Retinal pigment epithelial cell (primary cell): ENCODE measurements around the gene MKNK1.

Source experiments
- DNase-seq: peaks from one replicate; pipeline ENCODE4 v3.0.0-alpha.2; 2010; ENCODE audit warnings: low read depth
- H3K4me3 ChIP-seq: 2 replicates; pipeline ENCODE4 v1.5.1; 2011; ENCODE audit warnings: mild to moderate bottlenecking, low read length, control low read depth, moderate library complexity
- TF ChIP-seq, protein P1 (sequence below): conservative IDR thresholded peaks from 2 replicates; pipeline ENCODE4 v1.5.1; 2011; ENCODE audit warnings: low read depth, low read length, control low read depth, inconsistent platforms

The MKNK1 gene

DNA sequence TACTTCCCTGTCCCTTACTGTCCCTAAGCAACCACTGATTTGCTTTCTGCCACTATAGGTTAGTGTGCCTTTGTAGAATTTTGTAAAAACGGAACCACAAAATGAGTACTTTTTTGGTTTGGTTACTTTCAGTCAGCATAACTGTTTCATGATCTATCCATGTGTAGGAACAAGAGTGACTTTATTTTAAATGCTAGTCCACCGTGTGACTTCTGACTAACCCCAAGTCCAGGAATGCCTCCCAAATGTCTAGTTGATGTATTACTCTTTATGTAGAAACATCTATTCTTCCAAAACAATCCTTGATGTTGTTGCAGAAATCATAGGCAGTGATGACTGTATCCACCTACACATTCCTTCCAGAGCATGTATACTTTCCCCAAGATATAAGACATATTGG is 42.8 kb upstream of the MKNK1 start:
- DNase-seq = no peak
- TF ChIP-seq, protein P1, sequence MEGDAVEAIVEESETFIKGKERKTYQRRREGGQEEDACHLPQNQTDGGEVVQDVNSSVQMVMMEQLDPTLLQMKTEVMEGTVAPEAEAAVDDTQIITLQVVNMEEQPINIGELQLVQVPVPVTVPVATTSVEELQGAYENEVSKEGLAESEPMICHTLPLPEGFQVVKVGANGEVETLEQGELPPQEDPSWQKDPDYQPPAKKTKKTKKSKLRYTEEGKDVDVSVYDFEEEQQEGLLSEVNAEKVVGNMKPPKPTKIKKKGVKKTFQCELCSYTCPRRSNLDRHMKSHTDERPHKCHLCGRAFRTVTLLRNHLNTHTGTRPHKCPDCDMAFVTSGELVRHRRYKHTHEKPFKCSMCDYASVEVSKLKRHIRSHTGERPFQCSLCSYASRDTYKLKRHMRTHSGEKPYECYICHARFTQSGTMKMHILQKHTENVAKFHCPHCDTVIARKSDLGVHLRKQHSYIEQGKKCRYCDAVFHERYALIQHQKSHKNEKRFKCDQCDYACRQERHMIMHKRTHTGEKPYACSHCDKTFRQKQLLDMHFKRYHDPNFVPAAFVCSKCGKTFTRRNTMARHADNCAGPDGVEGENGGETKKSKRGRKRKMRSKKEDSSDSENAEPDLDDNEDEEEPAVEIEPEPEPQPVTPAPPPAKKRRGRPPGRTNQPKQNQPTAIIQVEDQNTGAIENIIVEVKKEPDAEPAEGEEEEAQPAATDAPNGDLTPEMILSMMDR = no peak
- H3K4me3 ChIP-seq = no peak overlapping the region

DNA sequence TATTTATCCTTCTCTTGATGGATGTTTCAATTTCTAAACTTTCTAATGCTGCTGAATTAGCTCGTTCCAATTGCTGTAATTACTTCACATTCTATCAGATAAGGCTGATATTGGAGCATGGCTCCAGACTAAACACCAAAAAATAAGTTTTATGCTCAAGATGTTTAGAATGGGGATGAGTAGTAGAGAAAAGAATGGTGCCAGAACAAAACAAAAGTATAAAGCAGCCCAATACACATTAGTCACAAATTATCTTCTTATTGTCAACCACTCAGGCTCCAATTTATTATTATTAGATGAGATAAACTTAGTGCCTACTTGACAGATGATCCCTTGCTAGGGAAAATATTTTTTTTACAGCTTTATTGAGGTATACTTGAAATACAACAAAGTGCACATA is 42.3 kb upstream of the MKNK1 start:
- TF ChIP-seq, protein P1 = no peak
- H3K4me3 ChIP-seq = no peak overlapping the region
- DNase-seq = no peak

DNA sequence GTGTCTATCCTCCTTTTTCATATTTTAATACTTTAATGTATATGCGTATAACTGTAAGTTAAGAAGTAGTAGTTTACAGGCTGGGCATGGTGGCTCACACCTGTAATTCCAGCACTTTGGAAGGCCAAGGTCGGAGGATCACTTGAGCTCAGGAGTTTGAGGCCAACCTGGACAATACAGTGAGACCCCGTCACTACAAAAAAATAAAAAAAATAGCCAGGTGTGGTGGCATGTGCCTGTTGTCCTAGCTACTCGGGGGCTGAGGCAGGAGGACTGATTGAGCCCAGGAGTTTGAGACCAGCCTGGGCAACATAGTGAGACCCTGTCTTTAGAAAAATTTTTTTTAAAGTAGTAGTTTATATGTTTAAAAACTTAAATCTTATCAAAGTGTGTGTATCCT is 41.7 kb upstream of the MKNK1 start:
- TF ChIP-seq, protein P1 = no peak
- no peak for DNase-seq
- no peak overlapping the region for H3K4me3 ChIP-seq

DNA sequence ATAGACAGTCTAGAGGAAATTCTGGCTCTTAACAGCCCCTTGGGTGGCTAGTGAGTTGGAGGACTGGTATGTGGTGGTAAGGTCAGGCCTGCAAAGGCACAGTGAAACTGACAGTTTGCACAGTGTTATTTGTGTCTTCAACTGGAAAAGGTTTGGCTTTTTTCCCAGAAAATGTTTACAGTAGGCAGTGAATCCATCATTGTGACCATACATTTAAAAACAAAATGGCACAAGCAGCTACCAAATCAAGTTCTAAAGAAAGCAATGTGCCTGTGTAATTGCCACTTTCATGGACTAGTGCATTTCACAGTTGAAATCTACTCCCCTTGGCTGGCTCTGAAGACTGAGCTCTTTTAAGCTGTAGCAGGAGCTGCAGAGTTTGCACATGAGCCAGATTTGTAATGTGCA is 39.3 kb upstream of the MKNK1 start:
- H3K4me3 ChIP-seq = no peak overlapping the region
- peak; percentile 75 for DNase-seq

DNA sequence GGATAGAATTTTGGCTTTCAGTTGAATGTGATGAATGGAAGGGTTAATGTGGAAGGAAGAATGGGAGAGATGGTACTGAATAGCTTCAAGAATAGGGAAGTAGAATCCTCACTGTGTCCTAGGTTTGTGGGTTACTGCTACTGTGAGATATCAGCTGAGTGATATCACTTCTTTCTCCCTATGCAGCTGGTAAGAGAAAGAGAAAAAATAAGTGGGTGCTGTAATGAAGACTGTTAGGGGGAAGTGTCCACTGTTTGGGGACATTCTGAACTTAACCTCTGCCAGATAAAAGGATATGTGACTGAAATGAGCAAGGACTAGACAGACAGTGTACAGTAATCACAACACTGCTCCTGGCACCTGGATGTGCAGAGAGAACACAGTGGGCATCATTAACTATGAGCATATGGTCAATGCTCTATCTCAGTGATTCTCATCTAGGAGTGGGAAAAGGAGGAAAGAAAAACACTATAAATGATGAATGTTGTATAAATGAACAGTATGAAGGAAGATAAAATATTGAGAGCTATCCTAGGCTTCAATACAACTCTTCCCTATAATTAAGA is 38.1 kb upstream of the MKNK1 start:
- no peak overlapping the region for H3K4me3 ChIP-seq
- TF ChIP-seq, protein P1 = no peak
- DNase-seq = no peak

More for the DNA sequence above, 39.3 kb upstream of the MKNK1 start:
- TF ChIP-seq, protein P1 = no peak

DNA sequence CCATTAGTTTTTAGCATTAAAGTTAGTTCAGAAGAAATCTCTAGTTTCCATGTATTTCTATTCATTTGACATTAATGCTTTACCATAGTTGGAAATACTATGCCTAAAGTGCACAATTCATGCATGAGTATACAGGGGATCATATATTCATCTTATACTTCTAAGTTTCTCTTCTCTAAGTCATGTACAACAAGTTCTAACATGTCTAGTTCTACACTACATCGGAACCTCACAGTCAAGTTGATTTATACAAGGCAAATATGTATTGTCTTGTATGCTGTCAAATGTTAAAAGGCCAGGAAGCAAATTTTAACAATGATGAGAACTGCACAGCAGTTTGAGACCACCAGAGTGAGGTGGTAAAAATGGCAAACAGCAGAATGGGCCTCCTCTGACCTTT is 35.5 kb upstream of the MKNK1 start:
- H3K4me3 ChIP-seq = no peak overlapping the region
- TF ChIP-seq, protein P1 = no peak
- no peak for DNase-seq

DNA sequence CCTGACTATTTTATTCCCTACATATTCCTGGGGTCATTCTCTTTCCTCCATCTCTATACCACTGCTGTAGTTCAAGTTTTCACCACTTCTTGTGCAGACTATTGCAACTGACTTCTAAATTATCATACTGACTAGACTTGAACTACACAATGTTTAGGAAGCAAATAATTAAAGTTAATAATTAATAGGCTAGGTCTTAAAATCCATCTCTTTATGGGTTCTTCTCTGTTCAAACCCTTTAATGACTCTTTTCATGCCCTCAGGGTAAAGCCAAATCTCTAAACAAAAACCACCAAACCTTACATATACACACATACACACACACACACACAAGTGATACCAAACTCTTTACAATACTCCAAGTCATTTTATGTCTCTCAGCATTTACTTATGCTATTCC is 34.9 kb upstream of the MKNK1 start:
- TF ChIP-seq, protein P1 = no peak
- no peak for DNase-seq
- no peak overlapping the region for H3K4me3 ChIP-seq
